Ecto neural progenitor cell (in vitro differentiated cells): Measurements from ENCODE around the gene AQP9.
"Not testable (repeated sequence)": the region's sequence is repeated elsewhere in the genome, so short reads cannot be mapped to it uniquely, and the experiment has no call there.

ENCODE experiments used
- DNase-seq: peaks from one replicate; pipeline ENCODE4 v3.0.0-alpha.2; 2018; ENCODE audit warnings: low spot score

Gene AQP9, protein sequence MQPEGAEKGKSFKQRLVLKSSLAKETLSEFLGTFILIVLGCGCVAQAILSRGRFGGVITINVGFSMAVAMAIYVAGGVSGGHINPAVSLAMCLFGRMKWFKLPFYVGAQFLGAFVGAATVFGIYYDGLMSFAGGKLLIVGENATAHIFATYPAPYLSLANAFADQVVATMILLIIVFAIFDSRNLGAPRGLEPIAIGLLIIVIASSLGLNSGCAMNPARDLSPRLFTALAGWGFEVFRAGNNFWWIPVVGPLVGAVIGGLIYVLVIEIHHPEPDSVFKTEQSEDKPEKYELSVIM

DNA sequence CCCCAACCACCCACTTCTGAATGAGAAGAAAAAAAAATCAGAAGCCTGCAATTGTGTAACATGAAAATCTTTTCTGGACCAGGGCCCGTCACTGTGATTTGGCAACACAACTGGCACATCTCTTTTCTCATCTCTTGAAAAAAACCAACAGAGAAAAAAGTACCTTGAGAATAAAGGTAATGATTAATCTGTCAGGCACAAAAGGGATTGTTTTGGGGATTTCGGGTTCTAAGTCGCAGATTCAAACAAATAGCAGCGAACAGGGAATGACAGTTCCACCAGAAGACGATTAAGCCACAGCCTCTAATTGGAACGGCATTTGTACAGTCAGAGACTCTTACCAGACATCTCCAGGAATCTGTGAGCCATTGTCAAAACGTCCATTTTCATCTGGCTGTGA lies at the start of gene AQP9:
AQP9 (plus strand) TSS at position 276 of the 400 bp plus-strand sequence. CDS start 185 bp downstream, outside the sequence.
- no peak for DNase-seq

GRCh38 chr15:58095415-58095814 lies 42.8 kb upstream of the AQP9 start:
- no peak for DNase-seq

- no peak for DNase-seq
Measured at GRCh38 chr15:58096529-58097084, 41.6 kb upstream of the AQP9 start.

DNA sequence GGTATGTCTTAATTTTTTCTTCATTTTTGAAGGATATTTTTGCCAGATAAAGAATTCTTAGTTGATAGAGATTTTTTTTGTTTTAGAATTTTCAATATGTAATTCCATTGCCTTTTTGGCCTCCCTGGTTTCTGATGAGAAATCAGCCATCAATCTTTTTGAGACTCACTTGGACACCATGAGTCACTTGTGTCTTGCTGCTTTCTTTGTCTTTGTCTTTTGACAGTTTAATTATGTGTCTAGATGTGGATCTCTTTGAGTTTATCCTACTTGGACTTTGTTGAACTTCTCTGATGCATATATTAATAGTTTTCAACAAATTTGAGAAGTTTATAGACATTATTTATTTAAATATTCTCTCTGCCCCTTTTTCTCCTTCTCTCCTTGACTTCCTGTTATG lies 34.7 kb upstream of the AQP9 start:
- DNase-seq = no peak

DNA sequence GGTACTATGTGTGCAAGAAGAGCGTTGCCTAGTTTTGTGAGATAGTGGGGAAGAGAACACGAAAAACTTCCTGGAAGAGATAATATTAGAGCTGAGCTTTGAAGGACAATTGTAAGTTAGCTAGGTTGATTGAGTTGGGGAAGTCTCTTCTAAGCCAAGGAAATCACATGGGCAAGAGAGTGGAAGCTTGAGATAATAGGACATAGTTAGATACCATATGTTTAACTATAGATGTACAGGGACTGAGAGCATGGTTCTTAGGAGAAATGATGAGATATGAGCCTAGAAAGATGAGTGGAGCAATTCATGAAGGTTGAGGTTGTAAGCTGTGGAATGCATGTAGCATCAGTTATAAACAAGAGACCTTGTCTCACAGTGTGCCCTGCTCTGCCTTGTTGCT lies 30.1 kb upstream of the AQP9 start:
- DNase-seq = no peak

GRCh38 chr15:58109419-58109818 lies 28.8 kb upstream of the AQP9 start:
- DNase-seq = no peak

DNA sequence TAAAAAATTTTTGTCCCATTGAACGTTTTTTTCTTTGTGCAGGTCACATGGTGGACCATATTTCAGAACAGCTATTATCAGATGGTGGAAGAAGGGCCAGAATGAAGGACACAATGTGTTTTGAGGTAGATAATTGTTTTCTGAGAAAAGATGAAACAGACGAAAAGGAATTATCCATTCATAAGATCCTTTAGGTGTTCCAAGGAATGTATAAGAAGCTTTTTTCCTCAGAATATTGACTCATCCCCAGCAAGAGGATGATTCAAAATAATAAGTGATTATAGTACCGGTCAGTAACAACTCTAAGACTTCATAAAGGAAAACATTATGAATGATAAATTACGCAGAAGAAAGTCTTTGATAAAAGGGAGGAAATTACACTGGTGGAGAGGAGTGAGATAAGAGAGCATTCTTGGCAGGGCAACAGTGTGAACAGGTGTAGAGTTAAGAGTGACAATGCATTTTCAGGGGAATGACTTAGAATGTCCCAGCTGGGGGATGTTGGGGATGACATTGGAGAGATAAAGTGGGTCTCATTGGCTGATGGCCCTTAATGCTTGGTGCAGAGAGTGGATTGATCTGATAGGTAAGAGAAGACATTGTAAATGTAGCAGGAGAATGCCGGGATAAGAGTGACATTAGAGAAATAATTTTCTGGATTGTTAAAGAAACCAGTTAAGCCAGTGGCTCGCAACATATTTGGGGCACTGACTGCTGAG lies 27.0 kb upstream of the AQP9 start:
- no peak for DNase-seq

- DNase-seq = no peak
Measured at GRCh38 chr15:58111718-58112104, 26.5 kb upstream of the AQP9 start.

DNA sequence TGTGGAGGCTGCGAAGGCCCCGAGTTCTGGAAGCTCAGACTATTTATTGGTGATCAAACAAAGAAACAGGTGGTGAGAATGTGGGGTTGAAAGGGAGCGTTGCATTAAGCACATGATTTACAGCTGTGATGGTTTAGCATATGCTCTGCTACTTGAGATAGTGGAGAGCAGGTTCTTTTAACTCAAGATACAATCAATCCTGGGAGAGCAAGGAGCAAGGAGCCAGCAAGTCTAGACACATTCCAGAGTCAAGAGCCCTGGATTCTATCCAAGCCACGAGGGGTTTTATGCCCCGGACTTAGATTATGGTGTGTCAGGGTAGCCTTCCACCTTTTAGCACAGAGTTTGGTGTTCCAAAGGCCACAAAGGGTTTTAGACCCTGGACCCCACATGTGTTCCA lies 24.8 kb upstream of the AQP9 start:
- DNase-seq = not testable (repeated sequence)

GRCh38 chr15:58114388-58114787 lies 23.8 kb upstream of the AQP9 start:
- no peak for DNase-seq

- DNase-seq = no peak
Measured at GRCh38 chr15:58114812-58115211, 23.4 kb upstream of the AQP9 start.

- DNase-seq = no peak
Measured at GRCh38 chr15:58115692-58116091, 22.5 kb upstream of the AQP9 start.

GRCh38 chr15:58117619-58118018 lies 20.6 kb upstream of the AQP9 start:
- no peak for DNase-seq

DNA sequence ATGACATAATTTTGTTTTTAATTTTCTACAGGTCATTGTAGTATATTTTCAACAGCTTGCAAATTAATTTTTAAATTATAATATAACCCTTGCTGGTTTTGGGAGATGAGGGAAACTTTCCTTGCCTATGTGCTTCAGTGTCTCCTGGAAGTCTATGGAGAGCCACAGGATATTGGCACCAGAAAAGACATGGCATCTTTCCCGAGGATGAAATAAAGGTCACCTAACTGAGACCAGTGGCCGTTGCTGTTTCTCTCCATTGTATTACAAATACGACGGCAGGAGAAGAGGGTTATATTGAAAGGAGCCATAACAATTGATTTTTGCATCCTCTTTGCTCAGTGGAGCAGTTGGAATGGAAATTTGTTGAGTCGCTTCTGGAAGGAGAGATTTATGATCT lies 19.9 kb upstream of the AQP9 start:
- no peak for DNase-seq

DNA sequence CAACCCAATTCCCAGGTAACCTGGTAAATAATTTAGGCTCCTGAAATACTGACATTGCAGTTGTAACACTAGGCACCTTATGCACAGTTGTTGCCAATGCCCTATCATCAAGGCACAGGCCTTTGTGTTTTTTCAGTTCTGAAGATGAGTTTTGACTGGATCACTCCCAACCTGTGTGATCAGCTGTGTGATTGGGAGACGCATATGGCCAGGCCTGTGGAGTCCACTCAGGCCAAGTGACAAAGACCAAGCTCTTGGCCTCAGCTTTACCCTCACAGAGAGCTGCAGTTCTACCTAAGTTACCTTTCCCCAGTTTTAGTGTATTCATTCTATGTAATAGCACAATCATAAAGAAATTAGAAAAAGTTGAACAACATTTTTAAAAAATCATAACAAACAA lies 19.2 kb upstream of the AQP9 start:
- DNase-seq = no peak

GRCh38 chr15:58124585-58124984 lies 13.6 kb upstream of the AQP9 start:
- DNase-seq = no peak

- DNase-seq = no peak
Measured at GRCh38 chr15:58125333-58125732, 12.8 kb upstream of the AQP9 start.

- no peak for DNase-seq
Measured at GRCh38 chr15:58134886-58135285, 3.3 kb upstream of the AQP9 start.

DNA sequence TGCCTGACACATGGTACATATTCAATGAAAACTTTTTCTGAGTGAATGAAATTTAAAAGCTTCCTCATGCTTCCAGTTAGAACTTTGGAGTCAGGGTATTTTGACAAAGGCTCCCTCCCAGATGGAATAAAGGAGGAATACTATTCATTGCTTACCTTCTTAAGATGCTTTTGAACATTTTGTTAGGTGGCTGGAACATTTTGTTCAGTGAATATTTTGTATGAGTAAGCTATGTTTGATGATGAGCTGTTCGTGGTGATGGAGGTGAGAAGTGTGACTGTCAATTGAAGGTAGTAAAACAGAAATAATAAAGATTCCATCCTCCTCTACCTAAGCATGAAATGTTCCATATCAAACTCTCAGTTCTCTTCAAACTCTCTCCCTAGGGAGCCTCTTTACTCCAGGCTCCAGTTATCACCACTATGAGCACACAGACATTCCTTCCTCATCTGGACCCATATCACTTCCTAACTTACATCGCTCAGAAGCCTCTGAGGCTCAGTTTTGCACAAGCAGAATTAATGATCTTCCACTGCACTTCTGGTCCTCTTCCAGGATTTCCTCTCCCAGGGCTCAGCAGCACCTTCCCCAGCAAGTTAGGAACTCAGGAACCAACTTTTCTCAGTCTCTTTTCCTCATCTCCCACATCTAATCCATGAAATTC lies 2.5 kb upstream of the AQP9 start:
- no peak for DNase-seq

GRCh38 chr15:58136731-58137130 lies 1.4 kb upstream of the AQP9 start:
- no peak for DNase-seq

DNA sequence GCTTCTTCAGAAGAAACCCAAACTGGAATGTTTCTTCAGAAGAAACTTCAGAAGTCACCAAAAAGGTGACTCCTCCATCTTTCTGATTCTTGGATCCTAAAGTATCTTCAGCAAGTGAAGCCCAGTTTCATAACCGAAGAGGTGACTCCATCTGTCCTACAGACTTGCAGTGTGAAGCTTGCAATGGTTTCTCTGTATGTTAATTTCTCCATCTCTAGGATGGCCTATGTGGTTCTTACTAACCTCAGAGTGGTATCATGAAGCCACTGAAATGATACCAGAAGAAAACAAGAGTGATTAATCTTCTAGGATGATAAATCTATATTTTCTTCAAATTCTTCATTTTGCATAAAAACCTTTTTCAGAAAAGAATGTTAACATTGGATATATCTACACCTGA lies 495 bp upstream of the AQP9 start:
- DNase-seq = no peak

DNA sequence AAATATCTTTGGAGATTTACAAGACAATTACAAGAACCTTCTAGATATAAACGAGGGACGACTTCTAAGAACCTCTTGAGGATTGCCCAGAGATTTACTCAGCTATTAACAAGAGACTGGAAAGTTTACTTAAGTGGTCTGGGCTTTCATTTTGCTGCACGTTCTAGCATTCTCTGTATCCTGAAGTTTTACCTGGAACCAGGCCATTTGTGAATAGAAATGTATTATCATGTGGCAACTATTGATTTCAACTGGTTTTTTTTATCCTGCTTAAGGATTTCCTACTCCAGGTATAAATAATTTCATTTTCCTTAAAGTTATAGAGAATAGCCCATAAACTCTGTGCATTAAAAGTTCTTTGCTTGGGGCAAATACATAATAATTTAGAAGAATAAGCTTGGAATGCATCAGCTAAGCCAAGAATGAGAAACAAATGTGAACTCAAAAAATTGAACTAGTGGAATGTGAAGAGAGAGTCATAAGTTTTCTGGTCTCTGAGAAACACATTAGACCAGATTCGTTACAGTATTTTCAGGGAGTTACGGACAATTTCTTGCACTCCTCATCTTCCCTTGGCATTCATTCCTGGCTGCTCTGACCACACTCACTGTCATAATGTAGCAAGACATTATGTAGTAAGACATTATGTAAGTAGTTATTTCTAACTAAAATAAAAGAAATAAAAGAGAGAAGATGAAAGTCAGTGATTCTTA lies 1.3 kb downstream of the AQP9 start:
- DNase-seq = no peak
